GM18507 (cell line): ENCODE data around the gene CD72.

Experiments used
- DNase-seq: peaks from one replicate; pipeline ENCODE4 v3.0.0; 2011; ENCODE audit warnings: low read depth; ENCODE audit not compliant: insufficient read length; ENCODE audit errors: extremely low spot score
- FAIRE-seq: peaks from 2 replicates; lab custom pipeline; 2011; peaks lifted over from hg19 to GRCh38; lab: Jason Lieb, UNC

Gene CD72, protein sequence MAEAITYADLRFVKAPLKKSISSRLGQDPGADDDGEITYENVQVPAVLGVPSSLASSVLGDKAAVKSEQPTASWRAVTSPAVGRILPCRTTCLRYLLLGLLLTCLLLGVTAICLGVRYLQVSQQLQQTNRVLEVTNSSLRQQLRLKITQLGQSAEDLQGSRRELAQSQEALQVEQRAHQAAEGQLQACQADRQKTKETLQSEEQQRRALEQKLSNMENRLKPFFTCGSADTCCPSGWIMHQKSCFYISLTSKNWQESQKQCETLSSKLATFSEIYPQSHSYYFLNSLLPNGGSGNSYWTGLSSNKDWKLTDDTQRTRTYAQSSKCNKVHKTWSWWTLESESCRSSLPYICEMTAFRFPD

DNA sequence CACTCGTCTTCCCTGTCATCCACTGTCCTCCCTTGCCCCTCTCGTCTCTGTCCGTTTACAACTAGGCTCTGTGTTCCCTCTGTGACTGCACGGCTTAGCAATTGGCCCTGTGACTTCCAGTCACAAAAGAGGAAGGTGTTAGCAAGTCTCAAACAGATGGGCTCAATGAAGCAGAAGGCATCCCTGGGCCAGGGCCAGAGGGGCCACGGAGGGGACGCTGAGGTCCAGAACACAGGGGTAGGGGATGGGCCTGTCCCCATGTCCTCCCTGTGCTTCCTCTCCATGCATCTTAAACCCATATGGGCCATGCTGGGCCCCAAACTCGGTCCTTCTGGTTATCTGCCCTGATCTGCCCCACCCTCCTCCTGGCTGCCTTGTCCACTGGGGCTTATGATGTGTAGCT, at the start of gene CD72:
CD72 (minus strand) TSS at position 89 of the 403 bp plus-strand sequence. CDS start 110 bp downstream, outside the sequence.
- peak; percentile 91 for FAIRE-seq
- DNase-seq = no peak

DNA sequence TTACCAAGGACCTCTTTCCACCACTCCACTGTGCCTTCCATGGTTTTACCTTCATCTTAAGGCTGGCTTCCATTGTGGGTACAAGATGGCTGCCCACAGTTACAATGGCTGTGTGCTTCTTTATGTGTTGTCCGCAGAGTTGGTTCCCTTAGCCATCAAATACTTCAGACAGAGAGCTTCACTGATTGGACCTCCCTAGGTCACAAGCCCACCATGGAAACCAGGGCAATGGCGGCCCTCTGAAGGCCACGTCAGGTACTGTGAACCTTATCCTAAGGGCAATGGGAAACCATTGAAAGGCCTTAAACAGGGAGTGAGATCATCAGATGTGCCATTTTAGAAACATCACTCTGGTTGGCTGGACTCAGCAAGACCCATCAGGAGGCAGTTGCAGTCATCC, 49.7 kb upstream of the CD72 start:
- no peak for DNase-seq
- FAIRE-seq = no peak

DNA sequence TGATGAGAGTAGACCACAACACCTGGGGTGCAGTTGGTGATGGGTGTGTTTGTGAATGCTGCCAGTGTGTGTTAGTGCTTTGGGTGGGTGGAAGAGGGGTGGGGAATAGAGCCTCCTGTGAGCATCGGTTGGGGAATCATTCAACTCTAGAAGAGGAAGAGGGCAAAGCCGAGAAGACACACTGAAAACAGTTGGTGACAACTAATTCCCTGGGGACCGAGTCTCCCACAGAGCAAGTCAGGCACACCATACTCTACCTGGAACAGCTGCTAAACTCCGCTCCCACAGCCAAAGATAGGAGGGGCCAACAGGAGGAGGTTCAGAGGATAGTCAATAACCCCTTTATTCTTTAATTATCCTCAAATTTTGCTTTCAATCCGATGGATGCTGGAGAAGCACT, 48.3 kb upstream of the CD72 start:
- no peak for DNase-seq
- FAIRE-seq = peak; percentile 45

DNA sequence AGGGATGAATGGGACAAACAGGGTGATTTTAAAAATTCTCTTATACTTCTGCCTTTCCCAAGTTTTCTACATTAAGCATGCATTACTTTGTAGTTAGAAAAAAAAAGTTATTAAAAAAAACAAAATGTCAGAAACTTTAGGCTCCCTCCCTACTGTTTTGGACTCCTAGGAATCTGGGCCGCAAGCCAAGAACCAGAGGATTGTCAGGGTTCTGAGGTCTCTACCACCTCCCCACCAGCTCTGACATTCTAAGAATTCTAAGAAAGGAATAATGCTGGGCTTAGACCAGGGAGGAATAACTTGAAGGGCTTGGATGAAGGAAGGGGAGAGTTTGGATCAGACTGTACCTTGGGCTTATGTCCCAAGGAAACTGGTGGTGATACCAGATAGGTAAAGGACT, 47.8 kb upstream of the CD72 start:
- DNase-seq (no peak), FAIRE-seq (no peak)

DNA sequence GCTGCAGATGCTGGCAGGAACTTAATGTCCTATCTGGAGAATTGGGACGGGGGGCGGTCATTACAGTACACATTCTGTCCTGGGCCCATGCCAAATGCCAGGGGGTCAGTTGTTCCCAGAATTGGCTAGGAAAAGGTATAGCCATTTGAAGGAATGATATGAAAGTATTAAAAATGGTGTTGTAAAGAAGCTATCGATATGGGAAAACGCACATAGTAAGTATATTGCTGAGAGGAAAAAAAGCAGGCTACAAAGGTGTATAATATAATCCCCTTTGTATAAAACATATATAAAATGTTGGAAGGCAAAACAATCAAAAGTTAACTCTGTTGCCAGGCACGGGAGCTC, 47.2 kb upstream of the CD72 start:
- FAIRE-seq (no peak), DNase-seq (no peak)

DNA sequence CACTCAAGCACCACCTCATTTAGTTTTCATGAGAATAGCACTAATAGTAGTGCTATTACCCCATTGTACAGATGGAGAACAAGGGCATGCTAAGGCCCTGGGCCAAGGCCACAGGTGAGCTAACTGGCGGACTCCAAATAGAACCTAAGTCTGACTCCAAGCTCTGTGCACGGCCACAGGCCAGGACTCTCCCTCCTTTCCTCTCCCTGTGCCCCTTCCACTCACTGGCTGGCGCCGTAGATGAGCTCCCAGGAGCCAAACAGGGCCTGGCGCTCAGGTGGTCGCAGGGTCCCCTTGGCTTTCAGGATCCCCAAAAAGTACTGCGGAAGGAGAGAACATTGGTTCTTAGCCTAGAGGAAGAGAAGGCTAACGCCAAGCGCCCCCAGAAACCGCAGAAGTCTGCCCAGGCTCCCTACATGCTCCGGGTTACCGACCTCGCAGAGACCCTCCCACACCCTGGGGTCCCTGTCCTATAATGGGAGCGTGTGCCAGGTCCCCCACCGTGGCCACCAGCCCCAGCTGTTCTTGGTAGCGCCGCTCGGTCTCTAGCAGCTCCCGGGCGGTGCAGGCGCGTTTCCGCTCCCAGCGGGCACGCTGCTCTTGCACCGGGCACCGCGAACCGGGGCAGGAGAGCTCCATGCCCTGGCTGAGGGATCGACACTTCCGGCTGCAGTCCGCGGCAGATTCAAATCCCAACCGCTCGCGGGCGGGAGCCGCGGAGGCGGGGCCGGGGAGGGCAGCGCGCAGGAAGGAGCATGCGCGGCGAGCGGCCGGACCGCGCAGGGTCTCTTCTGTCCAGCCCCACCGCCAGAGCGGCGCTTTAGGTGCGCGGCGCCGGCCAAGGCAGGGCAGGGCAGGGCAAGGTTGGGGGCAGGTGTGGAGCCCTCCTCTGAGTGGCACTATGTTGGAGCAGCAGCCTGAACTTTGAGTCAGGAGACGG, 46.6 kb upstream of the CD72 start, which contains the start of gene ARHGEF39:
ARHGEF39 (minus strand) TSS at position 665 of the 940 bp plus-strand sequence; CDS start at position 639, 26 bp downstream.
- DNase-seq (peak; percentile 83), FAIRE-seq (peak; percentile 93)

DNA sequence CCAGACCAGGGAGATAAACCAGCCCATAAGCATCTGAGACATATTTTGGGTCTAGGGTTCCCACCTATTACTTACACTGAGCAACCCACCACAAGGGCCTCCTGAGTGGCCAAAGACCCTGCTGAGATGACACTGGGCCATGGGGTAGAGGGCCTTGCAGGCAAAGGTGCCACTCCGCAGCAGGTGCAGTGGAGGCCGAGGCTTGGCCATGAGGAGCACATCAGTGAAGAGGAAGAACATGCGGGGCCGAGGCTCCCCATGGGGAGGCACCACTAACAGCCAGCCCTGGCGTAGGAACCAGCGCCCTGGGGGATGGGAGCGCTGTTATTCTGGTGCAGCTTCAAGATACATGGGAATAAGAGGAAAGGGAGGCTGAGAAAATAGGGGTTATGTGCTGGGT, 44.2 kb upstream of the CD72 start:
- DNase-seq = no peak
- no peak for FAIRE-seq

DNA sequence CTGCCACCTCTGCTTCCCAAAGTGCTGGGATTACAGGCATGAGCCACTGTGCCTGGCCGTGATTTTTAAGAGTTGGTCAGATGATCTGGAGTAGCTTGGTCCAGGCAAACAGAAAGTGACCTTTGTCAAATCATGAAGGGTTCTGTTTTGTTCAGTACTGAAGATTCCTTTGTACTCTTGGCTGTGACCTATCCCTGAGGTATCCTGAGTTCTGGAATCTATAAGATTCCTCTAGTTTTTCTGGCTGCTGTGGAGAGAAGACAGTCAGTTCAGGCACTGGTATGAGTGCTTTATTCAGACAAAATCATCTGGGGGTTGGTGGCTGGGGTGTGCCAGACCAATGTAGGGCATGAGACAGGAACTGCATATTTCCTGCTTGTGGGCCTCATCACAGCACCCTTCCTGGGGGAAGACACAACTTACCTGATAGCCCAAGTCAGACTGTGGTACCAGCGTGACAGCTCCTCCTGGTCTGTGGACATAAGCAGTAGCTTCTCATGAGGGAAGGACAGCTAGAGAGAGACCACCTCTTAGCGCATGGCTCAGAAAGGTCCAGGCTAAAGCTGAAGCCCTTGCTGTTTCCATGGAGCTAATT, 43.6 kb upstream of the CD72 start:
- no peak for FAIRE-seq

DNA sequence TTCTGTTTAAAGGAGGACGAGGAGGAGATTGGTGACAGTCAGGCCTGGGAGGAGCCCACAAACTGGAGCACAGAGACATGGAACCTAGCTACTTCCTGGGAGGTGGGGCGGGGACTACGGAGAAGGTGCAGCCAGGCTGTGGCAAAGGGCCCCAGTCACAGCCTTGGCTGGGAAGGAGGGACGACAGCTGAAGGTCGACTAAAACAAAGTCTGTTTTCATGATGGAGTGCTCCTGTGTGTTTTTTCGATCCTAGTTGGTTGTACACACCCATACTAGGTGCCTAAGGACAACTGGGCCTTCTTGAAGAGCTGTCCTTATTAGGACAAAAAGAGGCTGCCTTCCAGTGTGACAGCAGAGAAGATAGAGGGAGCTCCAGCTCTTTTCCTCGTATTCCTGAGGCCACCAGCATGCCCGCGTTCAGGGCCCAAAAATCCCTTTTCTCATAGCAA, 42.8 kb upstream of the CD72 start:
- DNase-seq = no peak

More for the DNA sequence above, 43.6 kb upstream of the CD72 start:
- no peak for DNase-seq

DNA sequence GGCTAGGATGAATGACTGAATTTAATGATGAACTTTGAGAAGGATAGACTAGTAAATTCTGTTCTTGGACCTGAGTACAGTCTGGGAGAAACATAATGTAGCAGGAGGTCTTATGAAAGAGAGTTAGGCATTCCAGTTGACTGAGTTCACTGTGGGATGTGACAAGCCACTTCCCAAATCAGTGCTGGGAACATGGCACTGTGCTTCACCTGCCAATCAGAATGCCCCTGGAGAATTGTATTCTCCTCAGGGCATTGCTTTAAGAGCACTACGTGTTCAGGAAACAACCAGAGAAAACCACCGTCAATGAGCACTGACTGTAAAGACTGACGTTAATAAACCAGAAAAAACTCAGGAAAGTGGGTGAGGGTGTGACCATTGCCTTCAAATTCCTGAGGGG, 41.1 kb upstream of the CD72 start:
- FAIRE-seq (no peak), DNase-seq (no peak)

More for the DNA sequence above, 42.8 kb upstream of the CD72 start:
- FAIRE-seq = no peak

DNA sequence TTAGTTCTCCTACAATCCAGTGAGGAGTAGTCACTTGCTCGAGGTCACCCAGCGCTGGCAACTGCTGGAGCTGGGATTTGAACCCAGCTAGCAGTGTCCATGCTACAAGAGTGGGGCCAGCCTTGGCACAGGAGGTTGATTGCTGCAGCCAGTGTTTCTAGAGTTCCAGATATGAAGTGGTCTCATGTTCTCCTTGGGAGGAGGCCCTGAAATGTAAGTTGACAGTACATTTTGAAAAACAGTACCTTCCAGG, 40.7 kb upstream of the CD72 start:
- DNase-seq (no peak), FAIRE-seq (no peak)

DNA sequence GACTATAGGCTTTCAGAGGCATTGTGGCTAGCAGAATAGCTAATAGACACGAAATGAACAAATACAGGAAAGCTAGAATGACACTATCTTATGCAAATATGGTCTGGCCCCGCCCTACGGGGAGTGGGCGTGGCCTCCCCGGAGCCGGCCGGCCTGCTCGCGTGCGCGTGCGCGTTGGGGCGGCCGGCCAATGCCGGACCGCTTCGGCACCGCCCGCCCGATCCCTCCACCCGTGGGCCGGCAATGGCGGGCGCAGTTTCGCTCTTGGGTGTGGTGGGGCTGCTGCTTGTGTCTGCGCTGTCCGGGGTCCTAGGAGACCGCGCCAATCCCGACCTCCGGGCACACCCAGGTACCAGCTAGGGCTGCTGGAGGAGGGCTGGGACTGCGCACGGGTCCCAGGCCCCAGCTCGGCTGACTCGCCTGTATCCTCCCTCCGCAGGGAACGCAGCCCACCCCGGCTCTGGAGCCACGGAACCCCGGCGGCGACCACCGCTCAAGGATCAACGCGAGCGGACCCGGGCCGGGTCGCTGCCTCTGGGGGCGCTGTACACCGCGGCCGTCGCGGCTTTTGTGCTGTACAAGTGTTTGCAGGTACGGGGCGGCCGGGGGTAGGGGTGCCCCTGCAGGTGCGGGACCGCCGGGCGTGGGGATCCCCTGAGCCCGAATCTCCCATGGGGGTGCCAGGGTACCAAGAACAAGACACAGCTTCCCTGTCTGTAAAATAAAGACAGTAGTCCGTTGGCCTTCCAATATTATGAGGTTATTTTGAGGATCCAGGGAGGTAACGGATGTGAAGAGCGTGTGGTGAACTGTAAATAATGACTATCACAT, 40.1 kb upstream of the CD72 start, which contains the start of gene CCDC107:
CCDC107 (plus strand) TSS at position 156 of the 831 bp plus-strand sequence; CDS start at position 244, 88 bp downstream.
- DNase-seq = peak; percentile 86
- no peak for FAIRE-seq

DNA sequence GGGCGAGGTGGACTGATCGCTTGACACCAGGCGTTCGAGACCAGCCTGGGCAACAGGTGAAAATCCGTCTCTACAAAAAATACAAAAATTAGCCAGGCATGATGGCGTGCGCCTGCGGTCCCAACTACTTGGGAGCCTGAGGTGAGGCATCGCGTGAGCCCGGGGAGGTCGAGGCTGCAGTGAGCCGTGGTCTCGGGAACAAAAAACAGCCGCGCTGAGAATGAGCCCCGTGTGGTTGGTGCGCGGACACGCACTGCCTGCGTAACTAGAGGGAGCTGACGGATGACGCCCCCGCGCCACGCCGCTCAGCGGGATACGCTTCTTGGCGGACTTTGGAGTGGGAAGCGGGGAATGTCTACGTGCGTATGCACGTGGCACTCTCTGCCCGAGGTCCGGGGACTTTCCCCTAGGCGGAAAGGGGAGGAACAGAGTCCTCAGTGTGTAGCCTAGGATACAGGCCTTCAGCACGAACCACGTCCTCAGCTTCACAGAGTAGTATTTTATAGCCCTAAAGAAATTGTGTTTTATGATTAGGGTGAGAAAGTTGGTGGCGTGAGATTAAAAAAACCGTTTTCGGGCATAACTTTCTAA, 39.4 kb upstream of the CD72 start, which contains the start of gene RMRP:
RMRP (minus strand) TSS at position 474 of the 591 bp plus-strand sequence.
- peak; percentile 85 for DNase-seq
- peak; percentile 89 for FAIRE-seq

DNA sequence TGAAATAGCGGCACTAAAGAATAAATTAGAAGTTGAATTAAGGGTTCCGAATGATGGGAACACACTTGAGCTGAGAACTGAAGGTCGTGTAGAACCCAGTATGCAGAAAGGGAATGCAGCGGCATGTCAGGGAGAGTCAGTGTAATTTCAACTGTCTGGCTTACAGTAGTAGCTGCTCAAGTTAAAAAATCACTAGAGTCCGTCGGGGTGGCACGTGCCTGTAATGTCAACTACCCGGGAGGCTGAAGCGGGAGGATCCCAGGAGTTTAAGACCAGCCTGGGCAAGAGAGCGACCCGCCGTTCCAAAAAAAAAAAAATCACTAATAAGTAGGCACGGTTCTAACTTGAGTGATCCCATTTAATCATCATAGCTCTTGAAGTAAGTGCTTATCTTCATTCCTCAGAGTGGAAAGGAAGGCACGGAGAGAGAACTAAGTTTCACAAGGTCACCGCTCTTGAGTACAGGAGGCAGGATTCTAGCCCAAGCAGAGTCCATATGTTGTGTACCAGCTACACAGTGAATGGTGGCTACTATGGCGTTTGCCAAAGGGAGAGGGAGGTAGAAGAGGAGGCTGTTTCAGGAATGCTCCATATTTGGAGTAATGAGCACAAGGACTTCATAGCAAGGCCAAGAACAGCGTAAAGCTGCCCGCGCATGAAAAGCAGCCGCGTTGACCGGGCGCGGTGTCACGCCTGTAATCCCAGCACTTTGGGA, 38.8 kb upstream of the CD72 start:
- FAIRE-seq (no peak), DNase-seq (no peak)

DNA sequence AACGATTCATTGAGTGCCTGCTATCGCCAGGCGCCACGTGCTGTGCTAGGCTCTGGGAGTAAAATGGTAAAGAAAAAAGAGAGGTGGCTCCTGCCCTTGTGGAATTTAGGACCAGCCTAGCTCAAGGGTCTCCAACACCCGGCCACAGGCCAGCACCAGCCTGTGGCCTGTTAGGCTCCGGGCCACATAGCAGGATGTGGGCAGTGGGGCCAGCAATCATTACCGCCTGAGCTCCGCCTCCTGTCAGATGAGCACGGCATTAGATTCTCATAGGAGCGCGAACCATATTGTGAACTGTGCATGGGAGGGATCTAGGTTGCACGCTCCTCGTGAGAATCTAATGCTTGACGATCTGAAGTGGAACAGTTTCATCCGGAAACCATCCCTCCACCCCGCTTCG, 38.1 kb upstream of the CD72 start:
- no peak for FAIRE-seq

DNA sequence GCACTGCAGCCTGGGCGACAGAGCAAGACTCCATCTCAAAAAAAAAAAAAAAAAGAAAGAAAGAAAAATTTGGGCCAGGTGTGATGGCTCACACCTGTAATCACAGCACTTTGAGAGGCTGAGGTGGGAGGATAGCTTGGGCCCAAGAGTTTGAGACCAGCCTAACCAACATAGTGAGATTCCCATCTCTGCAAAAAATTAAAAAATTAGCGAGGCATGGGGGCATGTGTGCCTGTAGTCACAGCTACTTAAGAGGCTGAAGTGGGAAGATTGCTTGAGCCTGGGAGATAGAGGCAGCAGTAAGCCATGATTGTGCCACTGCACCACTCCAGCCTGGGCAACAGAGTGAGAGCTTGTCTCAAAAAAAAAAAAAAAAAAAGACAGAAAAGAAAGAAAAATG, 35.4 kb upstream of the CD72 start:
- no peak for FAIRE-seq
- no peak for DNase-seq

More for the DNA sequence above, 38.1 kb upstream of the CD72 start:
- no peak for DNase-seq

DNA sequence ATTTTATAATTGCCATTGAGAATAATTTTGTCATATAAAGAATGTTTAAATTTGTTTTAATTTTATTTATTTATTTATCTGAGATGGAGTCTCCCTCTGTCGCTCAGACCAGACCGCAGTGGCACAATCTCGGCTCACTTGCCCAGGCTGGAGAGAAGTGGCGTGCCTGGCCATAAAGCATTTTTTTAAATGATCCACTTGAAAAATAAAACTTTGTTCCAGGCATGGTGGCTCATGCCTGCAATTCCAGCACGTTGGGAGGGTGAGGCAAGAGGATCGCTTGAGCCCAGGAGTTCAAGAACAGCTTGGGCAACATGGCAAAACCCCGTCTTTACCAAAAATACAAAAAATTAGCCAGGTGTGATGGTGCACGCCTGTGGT, 34.6 kb upstream of the CD72 start:
- FAIRE-seq (no peak), DNase-seq (no peak)
